GM12891 (cell line): ENCODE data around the gene GOLGA8T.
"Not testable (repeated sequence)": the region's sequence is repeated elsewhere in the genome, so short reads cannot be mapped to it uniquely, and the experiment has no call there.

Experiments used
- DNase-seq: peaks from one replicate; pipeline ENCODE4 v3.0.0; 2011; ENCODE audit warnings: low spot score; ENCODE audit not compliant: insufficient read length
- FAIRE-seq: peaks from 2 replicates; lab custom pipeline; 2011; peaks lifted over from hg19 to GRCh38; lab: Jason Lieb, UNC

The GOLGA8T gene

DNA sequence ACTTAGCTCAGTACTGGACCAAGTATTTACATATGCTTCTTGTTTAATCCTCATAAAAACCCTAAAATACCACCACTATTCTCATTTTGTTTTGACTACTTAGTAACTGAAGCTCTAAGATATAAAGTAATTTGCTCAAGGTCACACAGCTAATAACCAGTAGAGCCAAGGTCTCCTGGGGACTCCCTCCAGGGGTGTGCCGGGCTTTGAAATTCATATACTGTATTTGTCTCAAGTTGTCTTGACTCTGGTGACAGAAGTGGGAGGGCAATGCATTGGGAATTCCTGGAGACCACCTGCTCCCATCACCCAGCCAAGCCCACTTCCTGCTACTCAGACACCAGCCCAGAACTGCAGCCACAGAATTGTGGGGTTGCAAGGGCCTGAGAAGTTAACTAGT, 54.9 kb downstream of the GOLGA8T start:
- FAIRE-seq, DNase-seq: not testable (repeated sequence)

DNA sequence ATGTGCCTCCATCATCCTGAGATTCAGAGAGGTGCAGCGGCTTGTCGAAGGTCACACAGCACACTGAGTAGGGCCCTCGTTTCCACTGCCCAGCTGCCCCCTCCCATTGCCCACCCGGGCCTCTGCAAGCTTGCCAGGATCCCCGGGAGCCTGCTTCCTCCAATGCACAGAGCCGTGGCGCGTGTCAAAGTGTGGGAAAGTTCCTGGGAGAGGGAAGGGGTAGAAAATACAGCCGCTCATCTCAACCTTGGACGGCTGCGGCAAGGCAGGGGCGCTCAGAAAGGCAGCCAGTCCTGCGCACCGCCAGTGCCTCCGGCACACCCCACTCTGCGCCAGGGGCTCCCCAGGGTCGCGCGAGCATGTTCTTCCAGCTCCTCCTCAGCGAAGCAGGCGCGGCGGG, 56.3 kb downstream of the GOLGA8T start:
- not testable (repeated sequence) for FAIRE-seq

GRCh38 chr15:30191639-30192038, 56.8 kb downstream of the GOLGA8T start:
- not testable (repeated sequence) for FAIRE-seq, DNase-seq

More for the DNA sequence above, 56.3 kb downstream of the GOLGA8T start:
- DNase-seq = not testable (repeated sequence)

- DNase-seq, FAIRE-seq: not testable (repeated sequence)
These were observed 57.4 kb downstream of the GOLGA8T start for GRCh38 chr15:30192119-30192745.

DNA sequence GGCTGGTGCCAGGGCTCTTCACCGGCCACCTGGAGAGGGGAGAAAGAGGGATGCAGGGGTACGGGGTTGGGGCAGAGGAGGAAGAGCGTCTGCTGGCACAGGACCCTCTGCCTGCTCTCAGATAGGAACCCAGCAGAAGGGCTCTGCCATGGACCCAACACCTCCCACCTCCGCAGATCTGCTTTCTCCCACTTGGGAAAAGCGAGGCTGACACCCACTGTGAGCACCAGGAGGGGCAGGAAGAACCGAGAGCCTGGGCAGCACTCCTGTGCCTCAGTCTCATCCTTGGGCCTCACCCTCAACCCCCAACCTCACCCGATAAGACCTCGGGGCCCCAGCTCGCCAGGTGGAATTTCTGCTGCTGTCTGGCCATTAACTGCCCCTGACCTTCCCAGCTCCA, 58.0 kb downstream of the GOLGA8T start:
- DNase-seq, FAIRE-seq: not testable (repeated sequence)
